Peyer's patch (tissue), 4 donors: ENCODE measurements around the gene SHISA2. TPM values are rescaled to one million over a fixed set of nuclear protein-coding genes. Genes with fewer than 3 reads are reported as not detected.

Experiments used
- DNase-seq, 3 donors: peaks; one replicate each; pipeline ENCODE4 v3.0.0-alpha.2; 2017 to 2019
- H3K27ac ChIP-seq, 4 donors: fragments of 200-600 bp; sonication (generic); one replicate each; pipeline ENCODE4 v1.5.1; 2016 to 2019
- H3K27me3 ChIP-seq, 2 donors: fragments of 200-600 bp; sonication (generic); one replicate each; pipeline ENCODE4 v1.5.1; 2019
- H3K36me3 ChIP-seq, 3 donors: fragments of 200-600 bp; sonication (generic); one replicate each; pipeline ENCODE4 v1.5.1; 2016 to 2019
- H3K4me1 ChIP-seq, 4 donors: fragments of 200-600 bp; sonication (generic); one replicate each; pipeline ENCODE4 v1.5.1; 2016 to 2019
- H3K4me3 ChIP-seq, 4 donors: fragments of 200-600 bp; sonication (generic); 1 replicate in 3 of 4; 2 replicates in 1 of 4; pipeline ENCODE4 v1.5.1; 2016 to 2019; ENCODE audit warnings: mild to moderate bottlenecking in 1 of 4
- H3K9me3 ChIP-seq, 4 donors: fragments of 200-600 bp; sonication (generic); one replicate each; pipeline ENCODE4 v1.5.1; 2016 to 2019; ENCODE audit warnings: mild to moderate bottlenecking in 1 of 4
- CTCF ChIP-seq, 6 experiments: fragments of 450-650 bp in 4 of 6; fragments of 200-600 bp in 2 of 6; sonication (generic) in 1 of 6; IDR thresholded peaks; one replicate each; pipeline ENCODE4 v1.5.1; 2017 to 2019; ENCODE audit warnings: antibody characterized with exemption in 6 of 6, mild to moderate bottlenecking in 3 of 6, moderate library complexity in 1 of 6
- POLR2A ChIP-seq, 2 donors: fragments of 450-650 bp; IDR thresholded peaks; one replicate each; pipeline ENCODE4 v1.5.1; 2017; ENCODE audit warnings: antibody characterized with exemption in 2 of 2, mild to moderate bottlenecking in 2 of 2, moderate library complexity in 2 of 2
- total RNA-seq, 4 donors: library from RNA; depleted of rRNA; stranded (reverse); fragments of >200 nt; gene quantifications; one replicate each; pipeline ENCODE4 v1.1.0, GENCODE V29; 2016

SHISA2 gene
- total RNA-seq, 4 donors from 2014 or later = 0.47 TPM; not detected in 3

- DNase-seq = no peak
- TF ChIP-seq CTCF (IDR thresholded peaks at IDR 0.05) (no peak), POLR2A (IDR thresholded peaks at IDR 0.05) (no peak)
- no peaks in the 10 kb centered on the region for H3K9me3 ChIP-seq
- no peaks in the 10 kb centered on the region for H3K4me1 ChIP-seq
- H3K4me3 ChIP-seq = no peak overlapping the region
- no peaks in the 10 kb centered on the region for H3K36me3 ChIP-seq
- no peak overlapping the region for H3K27ac ChIP-seq
- H3K27me3 ChIP-seq = no peaks in the 10 kb centered on the region
Measured at GRCh38 chr13:26061947-26062346, 10.1 kb upstream of the SHISA2 start.

- Histone ChIP-seq H3K4me1 (no peaks in the 10 kb centered on the region), H3K27ac (no peak overlapping the region), H3K36me3 (no peaks in the 10 kb centered on the region), H3K9me3 (no peaks in the 10 kb centered on the region), H3K4me3 (no peak overlapping the region), H3K27me3 (no peaks in the 10 kb centered on the region)
- no peak for TF ChIP-seq POLR2A (IDR thresholded peaks at IDR 0.05)
- TF ChIP-seq CTCF (IDR thresholded peaks at IDR 0.05) = no peak
- no peak for DNase-seq
Measured at GRCh38 chr13:26061256-26061655, 9.4 kb upstream of the SHISA2 start.

- Histone ChIP-seq H3K27ac (no peak overlapping the region), H3K27me3 (no peaks in the 10 kb centered on the region), H3K36me3 (no peaks in the 10 kb centered on the region), H3K4me1 (no peaks in the 10 kb centered on the region), H3K4me3 (no peak overlapping the region), H3K9me3 (no peaks in the 10 kb centered on the region)
- no peak for TF ChIP-seq POLR2A (IDR thresholded peaks at IDR 0.05)
- TF ChIP-seq CTCF (IDR thresholded peaks at IDR 0.05) = no peak
- DNase-seq = no peak
Measured at GRCh38 chr13:26060357-26060756, 8.5 kb upstream of the SHISA2 start.

- no peak for DNase-seq
- Histone ChIP-seq H3K4me1 (no peaks in the 10 kb centered on the region), H3K9me3 (no peaks in the 10 kb centered on the region), H3K27ac (no peak overlapping the region), H3K36me3 (no peaks in the 10 kb centered on the region), H3K27me3 (no peaks in the 10 kb centered on the region), H3K4me3 (no peak overlapping the region)
- TF ChIP-seq CTCF (IDR thresholded peaks at IDR 0.05) = no peak
- TF ChIP-seq POLR2A (IDR thresholded peaks at IDR 0.05) = no peak
Measured at GRCh38 chr13:26058704-26059103, 6.9 kb upstream of the SHISA2 start.

GRCh38 chr13:26054896-26055295, 3.1 kb upstream of the SHISA2 start:
- Histone ChIP-seq H3K4me1 (peaks cover 0 to 12% (median 4%) of the 10 kb centered on the region in 4 donors), H3K9me3 (no peaks in the 10 kb centered on the region), H3K4me3 (no peak overlapping the region), H3K27ac (no peak overlapping the region), H3K36me3 (no peaks in the 10 kb centered on the region), H3K27me3 (peaks cover 0 to 18% of the 10 kb centered on the region in 2 donors)
- no peak for TF ChIP-seq POLR2A (IDR thresholded peaks at IDR 0.05)
- no peak for TF ChIP-seq CTCF (IDR thresholded peaks at IDR 0.05)
- DNase-seq = no peak

- Histone ChIP-seq H3K27me3 (peaks cover 0 to 20% of the 10 kb centered on the region in 2 donors), H3K9me3 (no peaks in the 10 kb centered on the region), H3K4me3 (no peak overlapping the region), H3K36me3 (no peaks in the 10 kb centered on the region), H3K27ac (no peak overlapping the region), H3K4me1 (peaks cover 0 to 12% (median 4%) of the 10 kb centered on the region in 4 donors)
- TF ChIP-seq CTCF (IDR thresholded peaks at IDR 0.05) = no peak
- TF ChIP-seq POLR2A (IDR thresholded peaks at IDR 0.05) = no peak
- DNase-seq = no peak
Measured at GRCh38 chr13:26053418-26053980, 1.7 kb upstream of the SHISA2 start.
